Measurements from ENCODE around the gene PLD6.
"Not testable (repeated sequence)": the region's sequence is repeated elsewhere in the genome, so short reads cannot be mapped to it uniquely, and the experiment has no call there.

PLD6 gene

DNA sequence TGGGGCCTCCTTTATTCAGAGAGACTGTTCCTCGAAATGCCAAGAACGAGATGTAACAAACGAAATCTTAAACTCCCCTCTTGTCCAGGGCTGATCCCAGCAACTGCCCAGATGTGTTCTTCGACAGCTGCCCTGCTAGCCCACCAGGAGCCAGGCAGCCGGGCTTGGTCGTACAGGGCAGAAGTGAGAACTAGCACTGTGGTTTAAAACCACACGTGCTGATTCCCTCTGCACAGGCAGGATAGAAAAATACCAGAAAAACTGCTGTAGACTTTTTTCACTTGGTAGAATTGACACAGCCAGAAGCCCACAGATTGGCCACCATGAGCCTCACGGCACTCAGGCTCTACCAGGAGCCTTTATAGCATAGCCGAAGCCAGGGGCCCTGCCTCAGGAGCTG, 33.1 kb downstream of the PLD6 start:
- no peak for DNase-seq

DNA sequence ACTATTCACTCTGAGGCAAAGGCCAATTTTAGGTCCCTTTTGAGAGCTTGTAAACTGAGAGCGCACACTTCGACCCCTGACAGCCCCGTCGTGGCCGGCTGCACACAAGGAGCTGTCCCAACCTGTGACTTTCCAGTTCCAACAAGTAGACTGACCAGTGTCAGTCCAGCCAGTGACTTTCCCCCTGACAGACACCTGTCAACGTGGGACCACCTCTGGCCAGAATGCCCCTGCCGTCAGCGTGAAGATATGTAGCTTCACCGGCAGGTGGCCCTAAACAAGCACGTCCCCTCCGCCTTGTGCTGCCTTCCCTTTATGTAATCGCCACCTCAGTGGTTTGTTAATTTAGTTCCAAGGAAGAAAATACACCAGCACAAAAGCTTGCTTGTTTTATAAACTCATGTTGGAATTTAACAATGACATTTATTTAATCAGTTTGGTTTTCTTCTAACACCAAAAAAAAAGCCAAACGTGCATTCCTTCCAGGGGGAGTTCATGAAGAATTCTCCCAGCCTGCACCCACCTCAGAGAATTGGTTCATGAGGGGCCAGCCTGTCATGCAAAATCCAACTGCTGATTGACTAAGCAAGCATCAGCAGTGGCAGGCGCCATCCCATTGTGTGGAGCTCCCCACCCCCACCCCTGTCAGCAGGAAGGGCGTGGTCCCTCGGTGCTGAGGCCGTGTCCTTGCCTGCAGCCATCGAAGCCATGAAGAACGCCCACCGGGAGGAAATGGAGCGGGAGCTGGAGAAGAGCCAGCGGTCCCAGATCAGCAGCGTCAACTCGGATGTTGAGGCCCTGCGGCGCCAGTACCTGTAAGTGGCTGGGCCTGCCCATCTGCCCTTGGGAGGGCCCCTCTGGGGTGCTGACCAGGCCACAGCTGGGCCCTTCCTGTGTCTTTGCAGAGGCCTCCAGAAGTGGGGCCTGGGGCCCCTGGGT, 33.9 kb downstream of the PLD6 start:
- DNase-seq = no peak

DNA sequence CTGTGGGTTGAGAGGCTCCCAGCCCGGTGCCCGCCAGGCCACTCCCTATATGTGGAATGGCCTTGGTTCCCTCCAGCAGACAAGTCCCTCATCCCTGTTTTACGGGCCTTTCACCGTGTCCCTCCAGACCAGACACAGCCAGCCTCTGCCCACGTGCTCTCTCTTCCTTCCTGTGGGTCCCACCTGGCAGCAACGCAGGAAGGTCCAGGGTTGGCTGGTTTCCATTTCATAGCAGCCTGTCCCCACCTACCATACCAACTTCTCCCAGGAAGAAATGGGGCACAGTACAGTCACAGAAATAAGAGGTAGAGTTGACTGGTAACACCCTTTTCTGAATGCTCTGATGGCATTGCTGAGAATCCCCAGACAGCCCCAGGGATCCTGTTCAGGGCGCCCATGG, 34.9 kb downstream of the PLD6 start:
- no peak for DNase-seq

DNA sequence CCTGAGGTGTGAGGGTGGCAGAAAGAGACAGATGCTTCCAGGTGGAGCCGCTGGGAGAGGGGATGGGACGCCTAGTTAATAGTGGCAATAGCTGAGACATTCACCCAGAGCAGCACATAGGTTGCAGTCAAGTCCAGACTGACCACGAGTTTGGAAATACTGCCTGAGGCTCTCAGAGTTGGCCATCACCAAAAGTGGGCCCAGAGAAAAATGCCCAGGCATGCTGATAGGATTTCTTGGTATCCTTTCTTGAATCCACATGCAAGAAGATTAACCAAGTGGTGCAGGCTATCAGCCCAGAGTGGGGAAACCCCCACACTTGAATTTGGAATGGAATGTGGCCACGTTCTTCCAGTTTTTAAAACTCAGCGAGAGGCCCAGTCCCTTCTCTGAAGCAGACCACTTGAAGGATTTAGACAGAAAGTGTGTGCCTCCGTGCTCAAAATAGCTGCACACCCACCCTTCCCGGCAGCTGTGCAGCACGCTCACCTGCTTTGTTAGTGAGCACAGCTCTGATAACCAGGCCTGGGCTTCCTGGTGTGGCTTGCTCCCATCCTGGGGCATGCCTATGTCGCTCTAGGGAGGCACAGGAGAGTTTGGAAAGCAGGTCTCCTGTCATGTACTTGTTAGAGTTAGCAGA, 35.7 kb downstream of the PLD6 start:
- no peak for DNase-seq

DNA sequence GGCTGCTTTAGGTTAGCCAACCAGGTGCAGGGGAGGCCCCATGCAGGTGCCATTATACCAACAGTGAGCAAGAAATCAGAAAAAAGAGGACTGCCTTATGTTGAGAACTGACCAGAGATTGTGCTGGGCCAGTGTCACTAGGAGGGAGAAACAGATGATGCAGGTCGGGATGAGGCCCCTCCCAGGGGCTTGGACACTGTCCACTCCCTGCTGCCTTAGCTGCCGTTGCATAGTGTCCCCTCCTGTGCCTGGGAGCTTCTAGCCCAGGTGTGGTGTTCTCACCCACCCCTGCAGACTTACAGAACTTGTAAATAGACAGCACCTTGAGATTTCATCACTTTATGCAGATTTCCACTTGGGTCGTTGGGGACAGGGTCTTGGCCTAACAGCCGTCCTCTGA, 36.7 kb downstream of the PLD6 start:
- DNase-seq = no peak

DNA sequence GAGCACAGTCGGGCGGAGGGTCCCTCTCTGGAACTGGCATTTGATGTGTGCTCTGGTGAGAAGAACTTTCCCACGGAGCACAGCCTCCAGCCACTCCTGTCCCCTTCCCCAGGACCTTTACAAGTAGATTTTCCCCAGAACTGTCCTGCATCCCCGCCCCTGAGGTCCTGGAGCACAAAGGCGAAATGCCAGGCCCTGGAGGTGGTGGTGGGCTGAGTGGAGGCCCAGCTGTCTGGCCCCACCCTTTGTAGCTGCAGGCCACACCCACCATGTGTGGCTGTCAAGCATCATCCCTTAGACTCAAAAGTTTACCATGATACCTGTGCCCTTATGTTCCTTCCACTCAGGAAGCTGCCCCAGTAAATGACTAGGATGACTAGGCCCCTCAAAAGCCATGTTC, 37.7 kb downstream of the PLD6 start:
- DNase-seq = no peak

DNA sequence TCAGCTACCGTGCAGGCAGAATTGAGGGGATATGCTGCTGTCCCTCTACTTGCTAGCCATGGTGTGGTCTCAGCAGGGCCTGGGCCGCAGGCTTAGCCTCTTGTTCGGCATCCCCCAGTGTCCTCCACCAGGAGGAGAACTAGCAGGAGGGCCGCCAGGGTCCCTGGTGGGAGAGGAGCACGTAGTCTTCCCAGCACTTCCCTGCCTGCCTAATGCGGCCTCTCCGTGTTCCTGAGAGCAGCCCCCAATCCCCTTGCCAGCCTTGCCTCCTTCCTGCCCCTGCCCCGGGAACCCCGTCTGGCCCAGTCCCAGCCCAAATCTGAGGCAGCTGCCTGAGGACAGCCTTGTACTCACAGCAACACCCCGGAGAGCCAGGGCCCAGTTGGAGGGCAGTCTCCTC, 38.1 kb downstream of the PLD6 start:
- DNase-seq = no peak

DNA sequence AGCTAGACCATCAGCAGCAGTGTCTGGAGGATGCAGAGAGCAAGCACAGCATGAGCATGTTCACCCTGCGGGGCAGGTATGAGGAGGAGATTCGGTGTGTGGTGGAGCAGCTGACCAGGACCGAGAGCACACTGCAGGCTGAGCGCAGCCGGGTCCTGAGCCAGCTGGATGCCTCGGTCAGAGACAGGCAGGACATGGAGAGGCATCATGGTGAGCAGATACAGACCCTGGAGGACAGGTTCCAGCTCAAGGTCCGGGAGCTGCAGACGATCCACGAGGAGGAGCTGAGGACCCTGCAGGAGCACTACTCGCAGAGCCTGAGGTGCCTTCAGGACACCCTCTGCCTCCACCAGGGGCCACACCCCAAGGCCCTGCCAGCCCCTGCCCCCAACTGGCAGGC, 38.8 kb downstream of the PLD6 start:
- DNase-seq = no peak

DNA sequence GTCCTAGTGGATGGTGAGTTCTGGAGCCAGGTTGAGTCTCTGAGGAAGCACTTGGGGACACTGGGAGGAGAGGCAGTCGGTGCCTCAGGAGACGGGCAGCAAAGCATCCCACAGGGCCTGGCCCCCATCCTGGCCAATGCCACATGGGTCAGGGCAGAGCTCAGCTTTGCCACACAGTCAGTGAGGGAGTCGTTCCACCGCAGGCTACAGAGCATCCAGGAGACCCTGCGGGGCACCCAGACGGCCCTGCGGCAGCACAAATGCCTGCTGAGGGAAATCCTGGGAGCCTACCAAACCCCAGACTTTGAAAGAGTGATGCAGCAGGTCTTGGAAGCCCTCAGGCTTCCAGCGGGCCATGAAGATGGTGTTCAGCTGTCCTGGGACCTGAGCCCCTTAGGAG, 39.7 kb downstream of the PLD6 start:
- DNase-seq = no peak

DNA sequence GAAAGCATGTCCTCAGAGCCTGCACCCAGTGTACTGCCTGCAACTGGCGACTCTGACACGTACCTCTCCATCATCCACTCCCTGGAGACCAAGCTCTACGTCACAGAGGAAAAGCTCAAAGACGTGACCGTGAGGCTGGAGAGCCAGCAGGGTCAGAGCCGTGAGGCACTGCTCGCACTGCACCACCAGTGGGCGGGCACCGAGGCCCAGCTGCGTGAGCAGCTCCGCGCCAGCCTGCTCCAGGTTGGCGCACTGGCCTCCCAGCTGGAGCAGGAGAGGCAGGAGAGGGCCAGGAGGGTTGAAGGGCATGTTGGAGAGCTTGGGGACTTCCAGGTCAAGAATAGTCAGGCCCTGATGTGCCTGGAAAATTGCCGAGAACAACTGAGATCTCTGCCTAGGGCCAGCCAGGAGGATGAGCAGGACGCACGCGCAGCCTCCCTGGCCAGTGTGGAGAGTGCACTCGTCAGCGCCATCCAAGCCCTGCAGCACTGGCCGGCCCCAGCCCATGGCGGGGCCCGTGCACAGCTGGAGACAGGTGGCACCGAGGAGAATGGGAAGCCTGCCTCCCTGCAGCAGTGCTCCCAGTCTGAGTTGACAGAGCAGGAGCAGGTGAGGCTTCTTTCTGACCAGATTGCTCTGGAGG, 40.3 kb downstream of the PLD6 start:
- no peak for DNase-seq

DNA sequence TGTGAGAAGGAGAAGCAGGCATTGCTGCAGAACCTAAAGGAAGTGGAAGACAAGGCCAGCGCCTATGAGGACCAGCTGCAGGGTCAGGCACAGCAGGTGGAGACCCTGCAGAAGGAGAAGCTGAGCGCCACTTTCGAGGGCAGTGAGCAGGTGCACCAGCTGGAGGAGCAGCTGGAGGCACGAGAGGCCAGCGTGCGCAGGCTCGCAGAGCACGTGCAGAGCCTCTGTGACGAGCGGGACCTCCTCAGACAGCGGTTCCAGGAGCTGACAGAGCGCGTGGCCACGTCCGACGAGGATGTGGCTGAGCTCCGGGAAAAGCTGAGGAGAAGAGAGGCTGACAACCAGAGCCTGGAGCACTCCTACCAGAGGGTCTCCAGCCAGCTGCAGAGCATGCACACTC, 41.5 kb downstream of the PLD6 start:
- no peak for DNase-seq

DNA sequence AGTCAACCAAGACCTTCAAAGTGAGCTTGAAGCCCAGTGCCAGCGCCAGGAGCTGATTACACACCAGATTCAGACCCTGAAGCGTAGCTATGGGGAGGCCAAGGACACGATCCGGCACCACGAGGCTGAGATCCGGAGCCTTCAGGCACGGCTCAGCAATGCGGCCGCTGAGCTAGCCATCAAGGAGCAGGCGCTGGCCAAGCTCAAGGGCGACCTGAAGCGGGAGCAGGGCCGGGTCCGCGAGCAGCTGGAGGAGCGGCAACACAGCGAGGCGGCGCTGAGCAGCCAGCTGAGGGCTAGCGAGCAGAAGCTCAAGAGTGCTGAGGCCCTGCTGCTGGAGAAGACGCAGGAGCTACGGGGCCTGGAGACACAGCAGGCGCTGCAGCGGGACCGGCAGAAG, 42.0 kb downstream of the PLD6 start:
- DNase-seq = no peak

DNA sequence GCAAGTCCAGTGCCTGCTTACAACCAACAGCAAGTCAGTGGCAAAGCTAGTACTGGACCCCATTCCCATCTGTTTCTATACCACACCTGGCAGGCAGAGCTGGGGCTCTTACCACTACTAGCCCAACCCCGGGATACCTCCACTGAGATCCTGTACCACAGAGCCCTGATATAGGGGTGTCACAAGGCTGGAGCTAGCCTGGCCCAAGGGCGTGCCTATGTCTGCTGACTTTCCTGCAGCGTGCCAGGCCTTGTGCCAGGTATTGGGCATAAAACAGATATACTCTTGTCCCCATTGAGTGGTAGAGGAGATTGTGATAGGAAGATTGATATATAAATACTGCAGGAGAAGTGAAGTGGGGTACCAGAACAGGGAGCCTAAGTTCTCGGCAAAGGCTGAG, 44.4 kb downstream of the PLD6 start:
- DNase-seq = no peak

DNA sequence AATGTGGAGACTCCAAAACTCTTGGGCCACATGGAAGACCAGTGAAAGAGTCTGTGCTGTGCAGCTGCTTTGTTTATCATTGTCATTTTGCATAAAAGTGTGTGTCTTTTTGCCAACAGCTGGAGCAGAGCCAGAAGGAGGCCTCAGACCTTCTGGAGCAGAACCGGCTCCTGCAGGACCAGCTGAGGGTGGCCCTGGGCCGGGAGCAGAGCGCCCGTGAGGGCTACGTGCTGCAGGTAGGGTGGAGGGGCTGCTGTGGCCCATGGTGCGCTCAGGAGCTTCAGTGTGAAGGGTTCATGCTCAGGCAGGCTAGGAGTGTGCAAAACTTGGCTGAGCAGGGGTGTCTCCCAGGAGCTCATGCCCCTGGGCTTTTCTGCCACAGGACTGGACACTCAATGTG, 45.0 kb downstream of the PLD6 start:
- no peak for DNase-seq

DNA sequence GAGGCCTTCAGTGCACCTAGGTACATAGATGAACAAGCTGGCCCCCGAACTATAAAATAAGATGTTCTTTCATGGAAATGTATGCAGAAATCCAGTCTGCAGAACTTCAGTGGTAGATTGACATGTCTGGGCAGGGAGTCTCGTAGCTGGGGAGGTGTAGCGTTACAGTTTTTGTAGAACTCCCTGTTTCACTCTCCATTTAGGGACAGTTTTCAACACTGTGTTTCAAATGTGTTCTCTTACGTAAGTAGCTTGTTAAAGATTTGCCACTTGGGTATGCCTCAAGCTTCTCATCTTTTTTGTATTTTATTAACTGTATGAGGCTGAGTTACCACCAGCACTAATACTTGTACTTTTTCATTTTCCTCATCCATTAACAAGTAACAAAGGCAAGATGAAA, 46.6 kb downstream of the PLD6 start:
- no peak for DNase-seq

DNA sequence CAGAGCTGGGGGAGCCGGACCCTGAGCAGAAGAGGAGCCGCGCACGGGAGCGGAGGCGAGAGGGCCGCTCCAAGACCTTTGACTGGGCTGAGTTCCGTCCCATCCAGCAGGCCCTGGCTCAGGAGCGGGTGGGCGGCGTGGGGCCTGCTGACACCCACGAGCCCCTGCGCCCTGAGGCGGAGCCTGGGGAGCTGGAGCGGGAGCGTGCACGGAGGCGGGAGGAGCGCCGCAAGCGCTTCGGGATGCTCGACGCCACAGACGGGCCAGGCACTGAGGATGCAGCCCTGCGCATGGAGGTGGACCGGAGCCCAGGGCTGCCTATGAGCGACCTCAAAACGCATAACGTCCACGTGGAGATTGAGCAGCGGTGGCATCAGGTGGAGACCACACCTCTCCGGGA, 47.6 kb downstream of the PLD6 start:
- not testable (repeated sequence) for DNase-seq

DNA sequence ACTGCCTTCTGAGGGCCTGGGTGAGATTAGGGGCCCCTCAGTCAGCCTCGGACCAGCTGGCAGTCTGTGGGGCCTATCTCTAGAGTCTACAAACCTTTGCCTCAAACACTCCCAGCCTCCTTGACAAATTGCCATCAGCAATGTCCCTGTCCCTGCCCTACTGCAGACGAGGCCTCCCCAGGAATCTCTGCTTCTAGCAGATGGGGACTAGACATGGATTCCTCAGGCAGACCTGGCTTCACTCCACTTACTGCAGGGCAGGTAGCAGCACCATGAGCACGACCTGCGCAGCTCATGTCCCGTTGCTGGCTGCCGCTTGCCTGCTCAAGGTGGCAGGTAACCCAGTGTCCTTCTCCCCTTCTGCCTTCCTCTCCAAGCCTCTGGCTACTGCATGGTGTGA, 49.1 kb downstream of the PLD6 start:
- no peak for DNase-seq

DNA sequence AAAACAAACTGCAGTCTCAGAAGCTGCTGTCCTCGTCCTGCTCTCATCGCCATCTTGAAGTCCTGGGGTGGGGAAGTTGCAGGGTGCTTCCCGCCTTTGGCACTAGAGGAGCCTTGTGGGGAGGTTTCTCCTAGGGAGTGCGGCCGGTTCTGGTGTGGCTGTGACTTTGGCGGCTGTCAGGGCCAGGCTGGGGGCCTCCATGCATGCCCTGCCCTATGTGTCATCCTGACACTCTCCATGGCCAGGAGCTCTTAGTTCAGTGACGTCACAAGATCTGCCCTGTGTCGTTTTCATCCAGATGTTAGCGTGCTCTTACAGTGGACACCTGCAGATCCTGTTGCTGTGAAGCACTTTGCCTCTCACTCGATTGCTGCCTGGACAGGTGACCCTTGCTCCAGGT, 49.6 kb downstream of the PLD6 start:
- no peak for DNase-seq

DNA sequence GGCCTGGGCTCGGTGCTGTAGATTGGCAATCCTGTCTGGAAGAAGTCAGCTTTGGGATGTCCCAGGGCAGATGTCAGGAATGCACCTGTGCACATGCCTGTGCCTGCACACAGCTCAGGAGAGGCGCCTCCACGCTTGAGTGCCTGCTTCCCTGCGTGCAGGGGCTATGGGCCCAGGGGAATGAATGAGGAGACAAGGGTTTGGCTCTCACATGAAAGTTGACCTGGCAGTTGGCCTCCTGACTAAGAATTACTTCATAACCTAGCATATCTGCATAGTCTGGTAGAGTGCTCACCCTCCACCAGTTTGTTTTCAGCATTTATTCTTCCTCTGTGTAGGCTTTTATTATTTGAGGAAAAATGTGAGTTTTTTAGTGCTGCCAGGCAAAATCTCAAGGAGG, 50.0 kb downstream of the PLD6 start:
- DNase-seq = peak; percentile 69

DNA sequence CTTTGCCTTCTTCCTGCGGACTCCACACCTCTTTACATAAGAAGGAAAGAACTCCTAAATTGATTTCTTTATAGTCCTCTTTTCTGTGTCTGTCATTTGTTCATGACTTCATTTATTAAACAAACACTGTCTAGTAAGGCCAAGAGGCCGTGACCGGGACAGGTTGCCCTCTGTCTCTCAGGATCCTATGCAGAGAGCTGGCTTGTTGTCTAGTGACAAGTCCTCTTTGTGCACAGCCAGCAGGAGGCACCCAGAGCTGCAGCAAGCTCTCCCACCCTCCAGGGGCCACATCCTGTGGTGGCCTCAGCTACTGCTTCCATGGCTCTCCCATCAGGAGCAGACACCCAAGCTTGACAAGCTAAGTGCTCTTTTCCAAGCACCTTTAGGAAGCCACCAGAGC, 50.6 kb downstream of the PLD6 start:
- no peak for DNase-seq

DNA sequence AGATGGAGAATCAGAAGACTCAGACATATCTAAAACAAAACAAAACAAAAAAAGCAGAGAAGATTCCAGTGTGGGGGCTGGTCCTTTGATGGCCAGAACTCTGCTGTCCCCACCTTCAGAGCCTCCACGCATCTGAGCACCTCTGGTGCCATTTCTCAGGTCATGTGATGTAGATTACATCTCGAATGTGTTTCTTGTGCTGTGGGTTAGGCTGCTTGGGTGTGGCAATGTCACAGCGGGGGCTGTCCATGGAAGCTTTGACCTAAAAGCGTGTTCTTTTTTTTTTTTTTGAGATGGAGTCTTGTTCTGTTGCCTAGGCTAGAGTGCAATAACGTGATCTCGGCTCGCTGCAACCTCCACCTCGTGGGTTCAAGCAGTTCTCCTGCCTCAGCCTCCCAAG, 51.2 kb downstream of the PLD6 start:
- DNase-seq = no peak

DNA sequence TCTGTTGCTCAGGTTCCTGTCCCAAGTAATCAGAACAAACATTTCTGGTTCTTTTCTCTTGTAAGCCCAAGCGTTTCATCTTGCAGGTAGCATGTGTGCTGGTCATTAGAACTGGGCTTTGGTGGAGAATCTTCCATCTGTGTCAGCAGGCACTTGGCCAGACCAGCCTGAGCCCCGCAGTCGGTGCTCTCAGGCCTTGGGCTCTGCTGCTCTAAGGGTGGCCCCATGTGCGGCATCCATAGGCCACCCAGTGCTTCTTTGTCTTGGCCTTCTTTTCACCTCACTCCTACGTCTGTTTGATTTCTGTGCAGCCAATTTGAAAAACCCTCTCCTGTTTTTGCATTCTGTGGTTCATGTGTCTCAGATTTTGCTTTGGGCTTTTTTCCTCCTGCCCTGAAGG, 51.6 kb downstream of the PLD6 start:
- no peak for DNase-seq

DNA sequence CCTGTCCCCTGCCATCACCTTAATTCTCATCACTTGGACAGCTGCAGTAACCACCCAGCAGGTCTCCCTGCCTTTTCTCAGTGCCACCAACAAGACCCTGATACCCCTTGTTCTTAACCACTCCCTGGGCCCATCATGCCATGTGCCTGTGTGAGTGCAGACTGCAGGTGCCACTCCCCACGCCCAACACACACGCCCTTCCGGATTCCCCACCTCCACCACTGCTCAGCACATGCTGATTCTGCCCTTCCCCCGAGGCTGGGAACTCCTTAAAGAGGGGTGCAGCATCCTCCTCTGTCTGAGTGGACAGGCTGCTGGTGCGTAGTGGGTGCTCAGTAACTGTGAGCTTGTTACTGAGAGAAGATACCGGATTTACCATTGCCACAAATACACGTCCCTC, 52.4 kb downstream of the PLD6 start:
- no peak for DNase-seq

DNA sequence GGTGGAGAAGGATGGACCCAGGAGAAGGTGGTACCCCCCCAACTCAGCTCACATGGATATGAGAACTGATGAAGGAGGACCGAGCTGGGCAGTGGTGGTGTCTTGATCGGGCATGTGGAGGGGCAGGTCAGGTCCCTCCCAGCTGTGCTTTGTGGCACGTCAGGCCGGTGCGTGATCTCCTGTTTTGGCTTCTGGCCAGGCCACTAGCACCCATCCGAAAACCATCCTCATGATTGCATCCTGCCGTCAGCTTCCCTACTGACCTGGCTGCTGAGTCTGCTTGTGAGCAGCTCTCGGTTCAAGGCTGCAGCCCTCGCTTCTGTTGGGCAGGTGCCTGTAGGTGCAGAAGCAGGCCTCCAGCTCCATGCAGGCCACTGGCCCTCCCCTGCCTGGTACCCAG, 53.1 kb downstream of the PLD6 start:
- DNase-seq = no peak

Measured in HCEC 1CT (cell line).